Breast epithelium (tissue), 4 donors: Measurements from ENCODE around the gene LITAFD. TPM values are rescaled to one million over a fixed set of nuclear protein-coding genes. Genes with fewer than 3 reads are reported as not detected.

Experiments
- DNase-seq, 2 donors: peaks; one replicate each; pipeline ENCODE4 v3.0.0-alpha.2; 2019; ENCODE audit warnings: low spot score in 2 of 2
- H3K27ac ChIP-seq, 2 donors: fragments of 200-600 bp; sonication (generic) in 1 of 2; one replicate each; pipeline ENCODE4 v1.5.1; 2016 to 2019; ENCODE audit warnings: mild to moderate bottlenecking in 1 of 2
- H3K27me3 ChIP-seq, 2 donors: fragments of 200-600 bp; sonication (generic) in 1 of 2; one replicate each; pipeline versions ENCODE4 v1.5.1 to v1.6.0; 2017 to 2019; ENCODE audit warnings: control low read depth in 1 of 2, mild to moderate bottlenecking in 1 of 2
- H3K36me3 ChIP-seq: fragments of 200-600 bp; one replicate; pipeline ENCODE4 v1.5.1; 2019
- H3K4me1 ChIP-seq, 2 donors: fragments of 200-600 bp; sonication (generic); one replicate each; pipeline ENCODE4 v1.5.1; 2016 to 2019; ENCODE audit warnings: control low read depth in 1 of 2
- H3K4me3 ChIP-seq, 3 donors: fragments of 200-600 bp; sonication (generic); 1 replicate in 2 of 3; 2 replicates in 1 of 3; pipeline ENCODE4 v1.5.1; 2016 to 2019; ENCODE audit warnings: mild to moderate bottlenecking in 3 of 3, moderate library complexity in 2 of 3
- H3K9me3 ChIP-seq, 2 donors: fragments of 200-600 bp; sonication (generic) in 1 of 2; one replicate each; pipeline ENCODE4 v1.5.1; 2016 to 2019; ENCODE audit warnings: control low read depth in 1 of 2
- CTCF ChIP-seq, 3 donors: fragments of 450-650 bp; IDR thresholded peaks; one replicate each; pipeline ENCODE4 v1.5.1; 2016 to 2017; ENCODE audit warnings: antibody characterized with exemption in 3 of 3, mild to moderate bottlenecking in 3 of 3, moderate library complexity in 3 of 3
- POLR2A ChIP-seq: fragments of 450-650 bp; IDR thresholded peaks from one replicate; pipeline ENCODE4 v1.6.1; 2016; ENCODE audit warnings: antibody characterized with exemption, mild to moderate bottlenecking, moderate library complexity
- POLR2AphosphoS5 ChIP-seq, 3 donors: sonication (generic); formaldehyde crosslinking; IDR thresholded peaks; one replicate each; pipeline ENCODE4 v1.6.1; 2017; ENCODE audit warnings: antibody characterized with exemption in 3 of 3
- intact Hi-C: fragments of 100-400 bp; cut with DNase I; formaldehyde crosslinking; loops from one replicate; pipeline ENCODE4 v1.15.1; 2023; ENCODE audit warnings: low total_unique reads
- total RNA-seq, 3 donors: library from RNA; depleted of rRNA; stranded (reverse); fragments of >200 nt; gene quantifications; one replicate each; pipeline ENCODE4 v1.1.0, GENCODE V29; 2016

The LITAFD gene
- total RNA-seq, 3 donors from 2014 or later = not detected

- peaks cover 7% of the 10 kb centered on the region for H3K36me3 ChIP-seq
- intact Hi-C loops = no loop called here
- H3K9me3 ChIP-seq = no peaks in the 10 kb centered on the region
- H3K27me3 ChIP-seq = no peaks in the 10 kb centered on the region
- DNase-seq = no peak
- TF ChIP-seq POLR2A (no peak), CTCF (IDR thresholded peaks at IDR 0.05) (no peak), POLR2AphosphoS5 (IDR thresholded peaks at IDR 0.05) (no peak)
- no peak overlapping the region for H3K27ac ChIP-seq
- H3K4me3 ChIP-seq = no peak overlapping the region
- H3K4me1 ChIP-seq = no peaks in the 10 kb centered on the region
Observed at GRCh38 chr16:8893976-8894690, 12.0 kb downstream of the LITAFD start.

- Histone ChIP-seq H3K36me3 (peaks cover 13% of the 10 kb centered on the region), H3K27me3 (no peaks in the 10 kb centered on the region), H3K4me3 (no peak overlapping the region), H3K4me1 (no peaks in the 10 kb centered on the region), H3K27ac (no peak overlapping the region), H3K9me3 (no peaks in the 10 kb centered on the region)
- intact Hi-C loops = no loop called here
- TF ChIP-seq POLR2AphosphoS5 (IDR thresholded peaks at IDR 0.05) = no peak
- TF ChIP-seq CTCF (IDR thresholded peaks at IDR 0.05) = no peak
- no peak for TF ChIP-seq POLR2A
- no peak for DNase-seq
Observed at GRCh38 chr16:8894736-8895334, 12.7 kb downstream of the LITAFD start.

GRCh38 chr16:8898660-8899318 is 16.6 kb downstream of the LITAFD start:
- Histone ChIP-seq H3K27me3 (no peaks in the 10 kb centered on the region), H3K4me1 (no peaks in the 10 kb centered on the region), H3K27ac (no peak overlapping the region), H3K36me3 (peaks cover 22% of the 10 kb centered on the region), H3K4me3 (no peak overlapping the region), H3K9me3 (no peaks in the 10 kb centered on the region)
- intact Hi-C loops = no loop called here
- no peak for DNase-seq
- TF ChIP-seq POLR2A (no peak), CTCF (IDR thresholded peaks at IDR 0.05) (no peak), POLR2AphosphoS5 (IDR thresholded peaks at IDR 0.05) (no peak)

- H3K27me3 ChIP-seq = no peaks in the 10 kb centered on the region
- H3K4me1 ChIP-seq = no peaks in the 10 kb centered on the region
- DNase-seq = no peak
- no peak overlapping the region for H3K27ac ChIP-seq
- H3K36me3 ChIP-seq = peaks cover 26% of the 10 kb centered on the region
- intact Hi-C loops = no loop called here
- no peak overlapping the region for H3K4me3 ChIP-seq
- H3K9me3 ChIP-seq = no peaks in the 10 kb centered on the region
- TF ChIP-seq CTCF (IDR thresholded peaks at IDR 0.05) = no peak
- TF ChIP-seq POLR2A = no peak
- no peak for TF ChIP-seq POLR2AphosphoS5 (IDR thresholded peaks at IDR 0.05)
Observed at GRCh38 chr16:8899709-8900317, 17.7 kb downstream of the LITAFD start.

GRCh38 chr16:8900343-8900742 is 18.2 kb downstream of the LITAFD start:
- no peak for TF ChIP-seq CTCF (IDR thresholded peaks at IDR 0.05)
- no peak for TF ChIP-seq POLR2AphosphoS5 (IDR thresholded peaks at IDR 0.05)
- no peak for TF ChIP-seq POLR2A
- H3K27me3 ChIP-seq = no peaks in the 10 kb centered on the region
- no peak overlapping the region for H3K27ac ChIP-seq
- intact Hi-C loops = no loop called here
- no peaks in the 10 kb centered on the region for H3K9me3 ChIP-seq
- no peaks in the 10 kb centered on the region for H3K4me1 ChIP-seq
- DNase-seq = no peak
- peaks cover 26% of the 10 kb centered on the region for H3K36me3 ChIP-seq
- H3K4me3 ChIP-seq = no peak overlapping the region
